Activated CD8-positive, alpha-beta memory T cell treated with anti-CD3 and anti-CD28 coated beads for 48 hours (primary cell): ENCODE measurements around the gene YBX3.

Source experiments
- DNase-seq, 3 experiments: peaks; one replicate each; pipeline ENCODE4 v3.0.0-alpha.2; 2020; ENCODE audit warnings: low read depth in 2 of 3, low spot score in 2 of 3

The YBX3 gene

DNA sequence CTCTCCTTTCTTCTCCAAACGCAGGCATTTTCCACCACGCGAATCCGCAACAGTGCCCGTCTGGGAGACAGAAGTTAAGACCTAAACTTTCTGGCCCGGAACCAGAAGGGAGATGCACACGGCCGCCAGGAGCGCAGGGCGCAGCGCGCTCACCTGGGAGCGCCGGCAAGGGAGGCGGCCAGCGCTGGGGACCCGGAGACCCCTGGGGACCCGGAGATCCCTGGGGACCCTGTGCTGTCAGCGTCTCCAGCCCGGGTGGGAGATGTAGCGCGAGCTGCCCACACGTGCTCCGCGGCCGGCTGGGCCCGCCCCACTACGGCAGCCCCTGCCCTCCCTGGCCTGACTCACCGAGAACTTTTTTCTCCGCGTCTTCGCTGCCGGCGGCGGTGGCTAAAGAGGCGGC is 620 bp downstream of the YBX3 start:
- DNase-seq: peak; percentile 27 to 33 (median 32)

DNA sequence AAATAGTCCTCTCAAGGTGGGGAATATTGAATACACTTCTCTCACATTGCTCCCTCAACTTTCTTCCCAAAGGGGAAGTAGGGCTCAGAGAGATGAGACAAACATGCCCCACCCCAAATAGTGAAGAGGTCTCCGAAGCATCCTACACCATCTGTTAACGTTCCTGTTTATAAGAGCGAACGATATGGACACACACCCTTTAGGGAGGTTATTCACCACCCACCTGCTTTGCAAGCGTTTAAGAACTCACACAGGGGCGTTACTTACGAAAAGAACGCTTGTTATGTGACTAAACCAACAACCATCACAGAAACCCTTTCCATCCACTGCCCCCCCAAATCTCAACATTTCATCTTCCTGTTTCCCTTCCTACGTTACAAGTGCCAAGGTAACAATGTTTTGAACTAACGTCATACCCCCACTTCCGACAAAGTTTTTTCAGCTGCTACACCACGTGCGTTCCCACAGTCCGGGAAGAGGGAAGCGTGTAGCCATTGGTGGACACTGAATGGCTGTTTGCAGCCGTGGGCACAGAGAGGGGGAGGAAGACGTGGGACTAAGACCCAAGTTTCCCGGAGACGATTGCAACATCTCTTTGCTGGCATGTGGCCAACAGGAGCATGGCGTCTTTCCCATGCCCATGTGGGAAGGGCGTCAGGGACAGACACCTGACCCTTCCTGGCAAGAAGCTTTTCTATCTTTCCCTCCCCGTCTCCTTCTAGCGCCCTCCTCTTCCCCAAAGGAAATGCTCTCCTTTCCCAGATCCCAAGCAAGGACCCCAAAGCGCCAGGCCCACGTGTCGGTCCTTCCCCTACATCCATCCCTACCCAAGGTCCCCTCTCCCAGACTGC is 1.2 kb downstream of the YBX3 start:
- peak in 2 of 3 experiments; percentile 31 to 51 for DNase-seq

DNA sequence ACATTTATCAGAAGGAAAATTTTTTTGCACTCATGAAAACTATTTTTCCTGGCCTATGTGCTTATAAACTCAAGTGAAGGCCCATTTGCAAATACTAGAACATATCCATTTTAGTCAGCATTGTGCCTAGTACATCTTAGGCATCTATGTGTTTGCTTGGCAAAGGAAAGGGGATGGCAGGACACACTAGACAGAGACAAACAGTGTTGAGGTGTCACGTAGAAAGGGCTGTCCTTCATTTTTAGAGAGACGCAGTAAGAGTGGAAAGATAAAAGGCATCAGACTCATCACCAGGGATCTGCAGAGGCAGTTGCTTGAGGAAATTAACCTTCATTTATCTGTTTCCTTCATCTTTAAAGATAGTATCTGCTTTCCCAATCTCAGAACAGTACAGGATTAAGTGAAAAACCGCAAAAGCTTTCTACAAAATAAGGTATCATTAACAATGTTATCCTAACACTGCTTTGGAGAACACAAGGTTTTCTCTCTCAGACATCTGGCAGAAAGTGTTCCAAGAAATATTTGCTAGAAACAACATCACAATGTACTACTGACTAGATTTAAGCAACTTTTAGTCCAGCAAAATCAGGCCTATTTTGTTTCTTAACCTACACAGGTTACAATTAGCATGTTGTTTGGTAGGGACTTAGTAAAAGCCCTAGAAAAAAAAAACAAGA is 2.0 kb downstream of the YBX3 start:
- no peak for DNase-seq

- DNase-seq: no peak
These were observed 3.6 kb downstream of the YBX3 start for GRCh38 chr12:10719482-10719881.

- DNase-seq: no peak
These were observed 4.8 kb downstream of the YBX3 start for GRCh38 chr12:10718279-10718821.

DNA sequence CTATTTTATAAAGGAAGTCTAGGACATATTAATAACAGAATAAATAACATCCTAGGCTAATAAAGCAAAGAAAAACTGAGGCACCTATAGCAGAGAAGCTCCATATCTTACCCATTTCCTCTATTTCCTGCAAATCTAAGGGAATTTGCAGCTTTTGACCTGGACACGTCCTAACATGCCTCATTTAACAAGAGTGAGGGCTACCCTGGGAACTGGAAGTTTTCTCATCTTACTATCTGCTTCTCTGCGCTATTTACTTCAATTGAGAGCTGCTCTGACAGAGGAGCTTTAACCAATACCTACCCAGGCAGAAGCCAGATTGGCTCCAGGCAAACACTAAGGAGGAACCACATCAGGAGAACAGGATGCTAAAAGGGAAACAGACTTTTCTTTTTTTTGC is 5.7 kb downstream of the YBX3 start:
- DNase-seq: no peak

DNA sequence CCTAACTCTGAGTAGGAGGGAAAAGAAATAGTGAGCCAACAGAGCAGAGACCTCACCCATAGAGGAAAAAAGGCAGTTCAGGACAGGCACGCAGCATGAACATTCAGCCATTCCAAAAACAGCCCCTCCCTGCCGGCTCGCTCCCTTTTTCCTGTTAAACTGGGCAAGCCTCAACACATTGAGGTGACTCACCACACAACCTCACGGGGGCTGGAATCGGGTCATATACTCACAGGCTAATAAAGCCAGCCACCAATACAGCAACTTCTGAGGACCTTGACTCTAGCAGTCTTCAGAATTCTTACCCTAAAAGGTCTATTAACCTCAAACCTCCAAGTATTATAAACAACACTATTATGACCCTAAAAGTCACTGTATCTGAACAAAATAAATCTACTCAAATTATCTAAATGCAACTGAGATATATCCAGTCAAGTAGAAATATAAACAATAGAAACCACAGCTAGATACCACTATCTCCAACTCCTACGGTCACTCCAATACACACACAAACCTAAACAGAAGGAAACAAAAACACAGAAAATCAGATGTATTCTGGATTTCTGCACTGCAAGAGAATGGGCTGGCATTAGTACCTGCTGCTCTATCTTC is 6.3 kb downstream of the YBX3 start:
- no peak for DNase-seq

- no peak for DNase-seq
These were observed 6.8 kb downstream of the YBX3 start for GRCh38 chr12:10716277-10716676.

DNA sequence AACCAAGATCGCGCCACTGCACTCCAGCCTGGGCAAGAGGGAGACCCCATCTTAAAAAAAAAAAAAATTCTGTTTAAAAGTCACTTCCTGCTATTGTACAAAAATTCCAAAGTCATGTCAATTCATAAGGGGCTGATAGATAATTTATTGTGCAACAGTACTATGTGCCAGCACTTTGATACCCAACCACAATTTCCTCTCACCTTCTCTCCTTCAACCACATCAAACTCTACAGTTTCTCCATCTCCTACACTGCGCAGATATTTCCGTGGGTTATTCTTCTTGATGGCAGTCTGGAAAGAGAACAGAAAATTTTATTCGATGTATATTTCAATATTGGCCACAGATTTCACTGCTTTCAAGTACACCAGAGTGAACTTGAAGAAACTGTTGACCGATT is 7.6 kb downstream of the YBX3 start:
- DNase-seq: no peak

DNA sequence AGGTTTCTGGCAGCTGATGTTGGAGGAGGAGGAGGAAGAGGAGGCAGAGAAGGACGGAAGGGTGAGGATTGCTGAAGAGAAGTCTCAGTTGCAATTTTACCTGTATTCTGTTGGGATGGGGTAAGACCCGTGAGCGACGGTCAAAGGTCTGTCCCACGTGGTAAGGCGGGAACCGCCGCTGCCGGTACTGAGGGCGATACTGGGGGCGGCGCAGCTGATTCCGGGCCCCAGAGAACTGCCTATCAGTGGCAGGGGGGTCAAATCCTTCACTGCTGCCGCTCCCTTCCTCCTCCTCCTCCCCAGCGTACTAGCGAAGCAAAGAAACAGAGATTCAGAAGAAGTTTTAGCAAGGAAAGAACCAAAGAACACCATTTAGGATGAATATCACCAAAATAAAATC is 13.3 kb downstream of the YBX3 start:
- DNase-seq: no peak

DNA sequence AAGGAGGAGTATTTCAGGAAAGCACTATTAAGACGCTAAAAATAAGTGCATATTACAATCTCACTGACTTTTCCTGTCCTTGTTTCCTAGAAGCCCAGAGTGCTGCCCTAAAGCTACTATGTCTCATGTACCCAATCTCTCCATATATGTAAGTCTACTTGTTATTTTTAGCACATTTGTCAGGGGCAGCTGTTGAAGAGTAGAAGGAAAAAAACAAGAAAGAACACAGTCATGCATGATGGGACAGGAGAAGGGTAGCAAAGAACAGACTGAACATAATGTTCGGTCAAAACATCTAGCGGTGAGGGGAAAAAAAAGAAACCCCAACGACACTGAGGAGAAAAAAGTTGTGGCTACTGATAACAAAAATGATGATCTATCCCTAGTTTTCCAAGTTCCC is 14.3 kb downstream of the YBX3 start:
- DNase-seq: no peak

GRCh38 chr12:10705655-10706054 is 17.5 kb downstream of the YBX3 start:
- no peak for DNase-seq

GRCh38 chr12:10701843-10702242 is 21.3 kb downstream of the YBX3 start:
- no peak for DNase-seq

GRCh38 chr12:10701131-10701681 is 21.9 kb downstream of the YBX3 start:
- no peak for DNase-seq

DNA sequence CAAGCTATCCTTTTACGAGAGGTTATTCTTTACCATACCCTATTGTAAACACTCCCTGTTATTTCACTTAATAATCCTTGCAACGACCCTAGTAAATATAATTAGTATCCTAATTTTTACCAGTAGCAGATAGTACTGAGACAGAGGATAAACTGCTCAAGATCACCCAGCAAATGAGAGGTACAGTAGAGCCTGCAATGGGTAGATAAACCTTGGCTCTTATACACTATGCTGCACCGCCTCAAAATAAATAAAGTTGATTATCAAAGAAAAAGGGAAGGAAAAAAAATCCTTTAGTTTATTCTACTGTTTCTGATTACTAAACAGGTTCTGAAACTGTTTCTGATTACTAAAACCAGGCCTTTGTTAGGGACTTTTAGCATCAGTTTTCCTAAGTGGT is 22.5 kb downstream of the YBX3 start:
- no peak for DNase-seq

DNA sequence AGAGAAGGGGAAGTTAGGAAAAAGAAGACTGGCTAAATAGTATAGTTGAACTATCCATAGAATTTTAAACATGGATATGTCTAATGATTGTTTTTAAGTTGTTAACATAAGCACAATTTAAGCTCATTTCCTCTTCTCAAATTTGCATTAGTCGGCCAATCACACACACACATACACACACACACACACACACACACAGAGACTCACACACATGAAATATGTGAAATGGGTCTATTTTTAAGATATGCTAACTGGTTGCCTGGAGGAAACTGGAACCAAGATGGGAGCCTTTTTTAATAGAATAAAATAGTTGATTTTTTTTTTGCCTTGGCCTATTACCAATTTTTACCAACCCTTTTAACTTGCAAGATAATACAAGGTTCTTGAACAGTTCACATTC is 25.3 kb downstream of the YBX3 start:
- no peak for DNase-seq

GRCh38 chr12:10697156-10697555 is 26.0 kb downstream of the YBX3 start:
- DNase-seq: no peak

DNA sequence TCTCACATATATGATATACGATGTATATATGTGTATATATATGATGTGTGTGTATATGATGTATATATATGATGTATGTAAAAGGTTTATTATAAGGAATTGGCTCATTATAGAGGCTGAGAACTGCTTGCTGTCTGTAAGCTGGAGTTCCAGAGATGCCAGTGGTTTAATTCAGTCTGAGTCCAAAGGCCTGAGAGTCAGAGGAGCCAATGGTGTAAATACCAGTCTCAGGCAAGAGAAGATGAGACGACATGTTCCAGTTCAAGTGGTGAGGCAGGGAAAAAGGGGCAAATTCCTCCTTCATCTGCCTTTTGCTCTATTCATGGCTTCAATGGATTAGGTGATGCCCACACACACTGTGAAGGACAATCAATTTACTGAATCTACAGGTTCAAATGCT is 32.2 kb downstream of the YBX3 start:
- DNase-seq: no peak

DNA sequence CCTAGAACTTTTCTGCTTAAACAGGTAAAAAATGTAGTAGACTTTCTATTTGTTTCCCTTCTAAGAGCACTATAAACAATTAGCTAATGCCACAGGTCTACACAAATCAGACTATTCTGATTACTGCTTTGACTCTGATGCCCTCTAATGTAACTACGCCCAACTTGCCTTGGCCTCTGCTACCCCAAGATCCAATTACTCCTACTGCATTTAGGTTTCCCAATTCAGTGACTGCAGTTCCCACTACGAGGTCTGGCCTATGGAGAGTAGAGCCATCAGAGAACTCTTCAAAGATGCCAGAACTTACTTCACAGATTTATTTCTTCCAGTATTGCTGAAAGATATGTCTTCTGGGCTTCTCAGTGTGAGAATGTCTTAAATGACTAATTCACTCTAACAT is 34.0 kb downstream of the YBX3 start:
- DNase-seq: no peak

GRCh38 chr12:10688042-10688441 is 35.1 kb downstream of the YBX3 start:
- no peak for DNase-seq

DNA sequence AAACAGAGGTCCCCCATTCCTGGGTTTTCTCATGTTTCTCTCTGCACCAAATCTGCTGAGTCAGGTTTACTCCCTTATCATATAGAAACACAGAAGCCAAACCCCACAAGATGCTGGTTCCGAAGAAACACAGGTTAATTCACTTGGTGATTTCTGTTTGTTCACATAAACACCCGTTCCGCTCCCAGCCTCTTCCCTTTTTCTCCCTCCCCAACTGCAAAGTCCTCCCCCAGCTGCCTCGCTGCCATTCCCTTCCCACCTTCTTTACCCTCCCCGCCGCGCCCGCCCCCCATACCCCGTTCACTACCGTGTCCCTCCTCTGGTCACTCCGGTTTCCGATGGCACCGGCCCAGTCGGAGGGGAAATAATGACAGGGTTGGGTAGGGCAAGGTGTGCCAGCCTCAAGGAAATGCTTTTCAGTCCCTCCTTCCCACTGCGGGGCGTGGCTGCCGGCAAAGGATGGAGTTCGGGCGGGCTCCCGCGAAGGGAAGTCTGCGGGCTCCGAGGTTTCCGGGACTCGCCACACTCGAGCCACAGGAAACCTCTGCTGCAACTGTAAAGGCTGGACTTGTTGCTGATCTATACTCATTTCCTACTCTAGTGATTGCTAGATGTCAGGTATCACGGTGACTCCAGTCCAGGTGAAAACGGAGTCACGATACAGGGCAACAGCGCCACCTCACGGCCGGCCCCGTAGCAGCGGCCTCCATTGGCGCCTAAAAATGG is 49.3 kb downstream of the YBX3 start, which contains the start of gene STYK1:
Gene STYK1, minus strand, starts transcription at position 394 of the 726 bp plus-strand sequence. CDS start 39,434 bp downstream, outside the sequence.
- peak; percentile 43 to 69 (median 54) for DNase-seq
